ENCODE measurements around the gene HACD4.

HACD4 gene, protein sequence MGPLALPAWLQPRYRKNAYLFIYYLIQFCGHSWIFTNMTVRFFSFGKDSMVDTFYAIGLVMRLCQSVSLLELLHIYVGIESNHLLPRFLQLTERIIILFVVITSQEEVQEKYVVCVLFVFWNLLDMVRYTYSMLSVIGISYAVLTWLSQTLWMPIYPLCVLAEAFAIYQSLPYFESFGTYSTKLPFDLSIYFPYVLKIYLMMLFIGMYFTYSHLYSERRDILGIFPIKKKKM

DNA sequence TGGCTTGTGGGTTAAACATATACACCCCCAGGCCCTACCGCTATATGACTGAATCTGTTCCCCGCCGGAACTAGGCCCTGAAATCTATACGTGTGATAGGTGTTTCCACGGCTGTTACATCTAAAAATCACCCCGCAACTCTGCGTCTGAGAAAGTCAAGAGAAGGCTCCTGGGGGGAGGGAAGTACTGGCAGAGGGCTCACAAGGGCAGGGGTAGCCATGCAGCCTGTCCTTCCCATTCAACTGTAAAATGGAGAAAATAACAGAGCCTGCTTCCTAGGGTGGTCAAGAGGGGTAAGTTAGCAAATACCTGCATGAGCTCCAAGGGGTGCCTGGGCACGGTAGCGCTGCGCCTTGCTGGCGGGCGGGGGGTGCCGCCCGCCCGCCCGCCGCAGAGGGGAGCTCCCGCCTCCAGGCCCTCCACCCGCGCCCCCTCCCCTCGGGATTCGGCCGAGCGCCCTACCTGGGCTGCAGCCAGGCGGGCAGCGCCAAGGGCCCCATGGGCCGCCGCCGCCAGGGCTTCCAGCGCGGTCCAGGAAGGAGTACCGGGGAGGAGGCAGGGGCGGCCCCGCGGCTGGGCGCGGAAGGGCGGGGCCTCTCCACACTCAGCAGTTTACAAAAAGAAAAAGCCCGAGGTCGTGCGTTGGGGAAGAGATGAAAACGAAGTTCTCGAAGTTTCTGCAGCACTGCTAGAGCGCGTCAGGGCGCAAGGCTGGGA lies at the start of gene HACD4:
TSS of gene HACD4 (minus strand) at position 550 of the 717 bp plus-strand sequence. CDS start at position 500, 50 bp downstream.
- peak; percentile 21 for DNase-seq (ENCODE audit: low read depth)

DNA sequence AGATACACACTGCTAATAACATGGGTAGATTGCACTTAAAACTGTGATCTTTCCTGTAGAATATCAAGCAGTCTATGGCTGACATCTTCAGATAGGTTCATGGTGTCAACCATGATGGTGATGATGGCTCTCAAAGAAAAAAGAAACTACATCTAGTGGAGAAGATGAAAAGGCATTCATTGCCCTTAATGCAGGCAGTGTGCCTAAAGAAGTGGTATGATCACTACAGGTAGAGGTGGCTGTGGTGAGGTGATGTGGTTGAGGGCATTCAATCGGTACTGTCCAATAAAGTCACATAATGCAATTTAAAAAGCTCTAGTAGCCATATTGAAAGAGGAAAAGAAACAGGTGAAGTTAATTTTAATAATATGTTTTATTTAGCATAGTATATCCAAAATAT lies 49.4 kb upstream of the HACD4 start:
- DNase-seq (ENCODE audit: low read depth), result no peak

DNA sequence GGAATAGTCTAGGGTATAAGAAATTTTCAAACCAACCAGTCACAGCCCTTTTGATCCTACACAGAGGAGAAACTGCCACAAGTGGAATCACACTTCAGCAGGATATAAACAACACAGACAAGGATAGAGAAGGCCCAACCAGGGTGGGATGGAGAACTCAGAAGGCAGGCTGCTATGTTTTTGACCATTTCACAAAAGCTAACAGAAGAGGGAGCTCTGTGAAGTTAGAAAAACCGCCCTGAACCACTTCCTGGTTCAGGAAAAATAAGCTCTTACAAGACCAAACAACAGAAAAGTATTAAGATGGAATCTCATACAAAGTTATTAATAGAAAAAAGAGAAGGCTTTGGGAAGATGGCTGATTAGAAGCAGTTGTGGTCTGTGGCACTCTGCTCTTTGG lies 47.3 kb upstream of the HACD4 start:
- DNase-seq (ENCODE audit: low read depth), result no peak

DNA sequence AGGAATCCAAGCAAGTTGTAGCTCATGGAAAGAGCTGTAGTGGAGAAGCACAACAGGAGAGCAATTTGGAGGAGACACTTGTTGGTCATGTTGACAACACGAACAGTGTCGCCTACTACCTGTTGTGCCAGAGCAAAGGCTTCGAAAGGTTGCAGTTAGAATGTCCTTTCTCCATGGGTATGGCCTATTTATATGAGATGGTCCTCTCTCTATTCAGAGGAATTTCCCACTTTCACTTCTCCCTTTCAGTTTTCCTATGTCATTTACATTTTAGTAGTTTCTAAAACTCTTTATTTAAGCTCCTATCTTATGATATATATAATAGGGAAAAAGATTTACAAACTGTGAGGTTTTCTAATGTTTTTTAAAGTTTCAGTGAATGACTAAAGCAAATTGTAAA lies 46.3 kb upstream of the HACD4 start, which contains the start of gene IFNB1:
TSS of gene IFNB1 (minus strand) at position 162 of the 400 bp plus-strand sequence. CDS start at position 89, 73 bp downstream.
- no peak for DNase-seq (ENCODE audit: low read depth)

DNA sequence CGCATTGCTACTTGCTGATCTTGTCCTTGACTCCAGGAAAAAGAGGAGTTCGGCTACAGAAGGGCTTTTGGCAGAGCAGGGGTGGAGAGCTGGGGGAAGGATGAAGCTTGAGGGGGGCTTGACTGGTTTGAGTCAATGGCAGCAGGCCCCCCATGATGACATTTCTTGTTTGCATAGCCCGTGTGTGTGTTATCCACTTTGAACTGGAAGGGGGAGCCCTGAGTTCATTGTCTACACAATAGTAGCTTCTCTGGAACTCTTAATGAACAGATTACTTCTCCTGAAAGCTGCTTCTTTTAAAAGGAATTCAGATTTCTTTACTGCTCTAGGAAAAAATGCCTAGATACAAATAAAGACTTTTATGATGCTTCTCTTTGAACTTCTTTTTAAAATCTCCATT lies 44.0 kb upstream of the HACD4 start:
- DNase-seq (ENCODE audit: low read depth), result no peak

DNA sequence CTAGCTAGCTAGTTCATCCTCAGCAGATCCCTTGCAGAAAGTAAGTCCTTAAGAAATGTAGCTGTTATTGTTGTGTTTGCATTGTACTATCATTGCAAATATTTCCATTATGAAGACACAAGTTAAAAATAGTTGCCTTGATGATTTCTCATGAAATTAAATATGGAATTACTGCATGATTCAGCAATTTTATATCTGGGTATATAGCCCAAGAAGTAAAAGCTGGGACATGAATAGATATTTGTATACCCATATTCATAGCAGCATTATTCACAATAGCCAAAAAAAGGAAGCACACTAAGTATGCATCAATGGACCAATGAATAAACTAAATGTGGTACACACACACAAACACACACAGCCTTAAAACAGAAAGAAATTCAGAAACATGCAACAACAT lies 39.5 kb upstream of the HACD4 start:
- DNase-seq (ENCODE audit: low read depth), result no peak

DNA sequence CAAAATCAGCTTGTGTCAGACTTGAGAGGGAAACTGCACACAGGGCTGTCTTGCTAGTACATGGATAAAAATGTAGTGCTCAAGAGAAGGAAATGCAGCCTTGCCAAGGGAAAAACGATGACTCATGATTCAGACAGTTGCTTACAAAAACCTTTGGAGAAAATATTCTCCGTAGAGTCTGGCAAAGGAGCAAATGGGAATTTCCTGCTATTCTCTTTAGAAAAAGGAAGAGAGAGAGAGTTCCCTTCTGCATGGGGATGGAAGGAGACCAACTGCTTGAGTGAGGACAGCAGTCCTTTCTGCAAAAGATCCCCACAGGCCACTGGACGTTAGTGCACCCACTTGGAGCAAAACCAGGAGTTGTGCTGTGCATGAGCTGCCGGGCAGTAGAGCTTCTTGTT lies 38.7 kb upstream of the HACD4 start:
- no peak for DNase-seq (ENCODE audit: low read depth)

DNA sequence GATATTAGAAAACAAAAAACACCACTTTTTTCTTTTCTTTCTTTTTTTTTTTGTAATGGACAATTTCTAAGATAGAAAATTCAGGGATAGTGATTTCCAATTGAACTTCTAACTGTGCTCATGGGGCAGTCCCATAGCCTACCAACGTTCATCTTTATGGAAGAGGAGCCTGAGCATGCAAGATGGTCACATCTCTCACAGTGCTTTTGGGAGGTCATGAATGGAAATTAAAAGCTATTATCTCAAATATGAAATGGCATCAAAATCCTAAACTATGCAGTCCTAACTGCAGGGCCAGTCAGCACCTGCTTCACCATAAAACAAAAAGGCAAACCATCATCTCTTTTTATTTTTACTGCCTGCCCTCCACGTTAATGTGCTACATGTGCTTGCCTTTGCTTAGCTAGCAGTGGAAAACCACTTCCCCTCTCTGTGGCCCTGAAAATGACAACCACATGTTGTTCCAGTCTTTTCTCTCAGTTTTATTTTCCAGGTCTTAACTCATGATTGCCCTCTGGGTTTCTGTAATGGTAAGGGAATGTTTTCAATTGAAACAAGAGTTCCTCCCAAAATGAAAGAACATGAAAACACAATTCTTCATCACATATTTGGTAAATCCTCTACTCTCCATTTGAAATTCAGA lies 29.6 kb upstream of the HACD4 start:
- DNase-seq (ENCODE audit: low read depth), result no peak

DNA sequence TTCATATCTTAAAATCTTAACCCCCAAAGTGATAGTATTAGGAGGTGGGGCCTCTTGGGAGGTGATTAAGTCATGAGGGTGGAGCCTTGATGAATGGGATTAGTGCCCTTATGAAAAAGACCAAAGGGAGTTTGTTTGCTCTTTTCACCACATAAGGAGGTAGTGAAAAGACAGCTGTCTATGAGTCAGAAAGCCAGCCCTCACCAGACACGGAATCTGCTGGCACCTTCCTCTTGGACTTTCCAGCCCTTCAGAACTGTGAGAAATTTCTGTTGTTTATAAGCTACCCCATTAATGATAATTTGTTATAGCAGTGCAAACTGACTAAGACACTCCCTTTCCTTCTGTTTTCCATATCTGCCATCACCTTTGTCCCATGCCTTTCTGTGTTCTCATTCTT lies 25.5 kb upstream of the HACD4 start:
- DNase-seq (ENCODE audit: low read depth), result no peak

DNA sequence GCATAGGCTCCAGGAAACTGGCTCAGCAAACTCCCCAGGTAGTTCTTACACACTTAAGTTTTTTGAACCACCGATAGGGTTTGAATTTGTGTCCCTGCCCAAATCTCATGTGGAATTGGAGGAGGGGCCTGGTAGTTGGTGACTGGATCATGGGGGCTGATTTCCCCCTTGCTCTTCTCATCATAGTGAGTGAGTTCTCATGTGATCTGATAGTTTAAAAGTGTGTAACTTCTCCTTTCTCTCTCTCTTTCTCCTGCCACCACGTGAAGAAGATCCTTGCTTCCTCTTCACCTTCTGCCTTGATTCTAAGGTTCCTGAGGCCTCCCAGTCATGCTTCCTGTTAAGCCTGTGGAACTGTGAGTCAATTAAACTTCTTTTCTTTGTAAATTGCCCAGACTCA lies 22.4 kb upstream of the HACD4 start:
- DNase-seq (ENCODE audit: low read depth), result no peak

DNA sequence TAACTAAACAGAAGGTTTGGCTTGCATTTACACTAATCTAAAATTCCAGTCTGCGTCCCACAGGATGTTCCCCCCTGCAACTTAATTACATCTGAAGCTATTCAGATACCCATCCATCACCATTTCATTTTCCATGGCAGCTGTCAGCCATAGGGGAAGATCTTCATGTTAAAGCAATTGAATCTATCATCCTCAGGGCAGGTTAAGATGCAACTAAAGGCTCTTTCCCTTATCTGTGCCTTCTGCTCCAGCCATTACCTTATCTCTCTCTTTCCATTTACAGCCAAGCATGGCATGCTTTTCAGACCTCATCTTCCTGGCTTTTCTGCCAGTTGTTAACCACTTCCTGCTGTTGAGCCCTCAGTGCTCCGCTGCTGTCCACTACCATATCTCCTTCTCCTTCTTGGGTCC lies 15.8 kb upstream of the HACD4 start:
- DNase-seq (ENCODE audit: low read depth), result no peak

DNA sequence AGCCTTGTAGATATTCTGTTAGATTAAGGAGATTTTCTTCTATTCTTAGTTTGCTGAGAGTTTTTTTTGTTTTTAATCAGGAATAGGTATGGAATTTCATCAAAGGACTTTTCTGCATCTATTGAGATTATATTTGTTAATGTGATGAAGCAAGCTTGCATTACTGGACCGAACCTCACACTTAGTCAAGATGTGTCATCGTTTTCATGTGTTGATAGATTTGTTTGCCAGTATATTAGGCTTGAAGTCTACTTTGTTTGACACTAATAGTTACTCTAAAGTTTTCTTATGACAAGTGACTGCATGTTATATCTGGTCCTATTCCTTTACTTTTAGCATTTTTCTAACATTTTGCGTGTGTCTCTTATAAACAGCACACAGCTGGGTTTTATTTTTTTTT lies 12.4 kb upstream of the HACD4 start:
- DNase-seq (ENCODE audit: low read depth), result no peak

DNA sequence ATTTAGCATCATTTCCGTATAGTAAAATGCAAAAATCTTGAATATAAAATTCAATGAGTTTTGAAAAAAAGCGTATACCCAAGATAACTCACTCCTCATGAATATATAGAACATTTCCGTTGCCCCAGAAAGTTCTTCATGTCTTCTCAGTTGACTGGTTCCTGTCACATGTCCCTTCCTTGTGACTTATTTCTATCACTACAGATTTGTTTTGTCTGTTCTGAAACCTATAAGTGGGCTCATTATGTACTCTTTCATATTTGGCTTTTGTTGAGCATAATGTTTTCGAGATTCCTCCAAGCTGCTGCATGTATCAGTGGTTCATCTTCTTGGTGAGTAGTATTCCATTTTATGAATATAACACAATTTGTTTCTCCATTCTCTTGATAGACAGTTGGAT lies 11.0 kb upstream of the HACD4 start:
- DNase-seq (ENCODE audit: low read depth), result no peak

DNA sequence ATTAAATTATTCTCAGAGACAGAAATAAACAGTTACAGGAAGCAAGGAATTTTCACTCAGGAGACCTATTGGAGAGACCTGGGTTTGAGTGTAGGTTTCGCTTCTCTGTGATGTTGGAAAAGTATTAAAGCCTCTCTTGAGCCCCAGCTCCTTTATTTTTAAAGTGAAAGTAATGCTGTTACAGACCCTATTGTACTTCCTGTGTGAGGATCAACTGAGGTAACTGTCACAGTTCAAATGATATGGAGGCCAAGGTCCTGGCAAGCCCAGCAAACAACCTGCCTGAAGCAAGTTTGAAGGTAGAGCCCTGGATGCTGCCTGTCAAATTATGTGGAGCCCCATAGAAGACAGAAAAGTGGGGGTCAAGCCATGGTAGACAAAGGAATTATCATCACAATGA lies 7.9 kb upstream of the HACD4 start:
- no peak for DNase-seq (ENCODE audit: low read depth)

DNA sequence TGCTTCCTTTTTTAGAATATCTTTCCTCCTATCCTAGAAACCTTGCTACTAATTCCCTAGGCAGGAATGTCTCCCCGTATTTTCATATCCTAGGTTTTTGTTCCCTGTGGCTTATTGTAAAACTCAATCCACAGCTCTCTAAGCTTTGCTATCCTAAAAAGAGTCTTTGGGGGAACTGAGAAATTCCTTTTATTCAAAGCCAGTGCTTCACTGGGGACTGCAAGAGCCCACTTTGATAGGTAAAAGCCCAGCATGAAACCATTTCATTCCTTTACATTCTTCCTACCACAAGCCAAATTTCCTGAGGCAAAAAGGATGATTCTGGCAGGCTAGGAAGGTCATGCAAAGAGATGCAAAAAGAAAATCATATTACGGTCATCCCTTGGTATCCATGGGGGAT lies 5.8 kb upstream of the HACD4 start:
- DNase-seq (ENCODE audit: low read depth), result no peak

DNA sequence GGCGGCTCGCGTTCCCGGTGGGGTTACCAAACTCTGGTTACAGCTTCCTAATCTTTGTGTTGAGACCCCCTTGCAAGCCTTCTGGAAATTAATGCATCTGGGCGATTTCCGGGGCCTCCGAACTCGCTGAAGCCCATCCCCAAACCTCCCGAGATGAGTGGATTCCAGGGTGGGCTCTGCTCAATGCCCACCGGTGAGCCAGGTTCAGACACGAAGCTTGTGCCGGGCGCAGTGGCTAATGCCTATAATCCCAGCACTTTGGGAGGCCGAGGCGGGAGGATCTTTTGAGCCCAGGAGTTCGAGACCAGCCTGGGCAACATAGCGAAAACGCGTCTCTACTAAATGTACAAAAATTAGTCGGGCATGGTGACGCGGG lies 356 bp upstream of the HACD4 start:
- DNase-seq (ENCODE audit: low read depth), result no peak

DNA sequence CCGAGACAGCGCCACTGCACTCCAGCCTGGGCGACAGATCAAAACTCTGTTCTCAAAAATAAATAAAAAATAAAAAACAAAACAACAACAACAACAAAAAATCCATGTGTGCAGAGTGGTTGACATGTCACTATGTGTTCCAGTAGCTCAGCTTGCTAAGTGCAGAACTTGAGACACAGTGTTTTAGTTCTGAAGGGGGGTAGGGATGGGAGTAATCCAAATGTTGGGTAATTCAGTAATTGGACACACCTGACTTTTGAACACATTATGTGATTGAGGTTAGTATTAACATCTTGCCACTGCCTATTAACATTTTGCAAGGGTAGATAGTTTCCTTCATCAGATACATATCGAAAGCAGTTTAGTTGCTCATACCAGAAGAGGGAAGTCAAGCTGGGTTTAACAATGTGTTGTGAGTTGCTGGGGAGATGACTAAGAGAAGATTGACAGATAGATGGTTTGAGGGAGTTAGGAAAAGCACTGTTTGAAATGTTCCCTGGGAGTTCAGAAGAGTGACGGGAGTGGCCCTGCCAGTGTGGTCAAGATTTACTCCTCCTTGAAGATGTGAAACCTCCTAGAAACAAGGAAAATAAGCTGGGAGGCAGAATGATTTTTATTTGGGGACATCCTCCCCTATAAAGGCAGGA lies 928 bp downstream of the HACD4 start:
- no peak for DNase-seq (ENCODE audit: low read depth)

DNA sequence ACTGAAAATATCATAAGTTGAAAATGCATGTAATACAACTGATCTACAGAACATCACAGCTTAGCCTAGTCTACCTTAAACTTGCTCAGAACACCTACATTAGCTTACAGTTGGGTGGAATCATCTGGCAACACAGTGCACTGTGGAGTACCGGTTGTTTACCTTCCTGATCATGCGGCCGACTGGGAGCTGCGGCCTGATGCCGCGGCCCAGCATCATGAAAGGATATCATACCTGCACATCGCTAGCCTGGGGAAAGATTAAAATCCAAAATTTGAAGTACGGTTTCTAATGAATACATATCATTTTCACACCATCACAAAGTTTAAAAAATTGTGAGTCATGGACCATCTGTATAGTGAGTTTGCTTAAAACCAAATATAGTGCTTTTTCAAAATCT lies 1.8 kb downstream of the HACD4 start:
- DNase-seq (ENCODE audit: low read depth), result no peak

DNA sequence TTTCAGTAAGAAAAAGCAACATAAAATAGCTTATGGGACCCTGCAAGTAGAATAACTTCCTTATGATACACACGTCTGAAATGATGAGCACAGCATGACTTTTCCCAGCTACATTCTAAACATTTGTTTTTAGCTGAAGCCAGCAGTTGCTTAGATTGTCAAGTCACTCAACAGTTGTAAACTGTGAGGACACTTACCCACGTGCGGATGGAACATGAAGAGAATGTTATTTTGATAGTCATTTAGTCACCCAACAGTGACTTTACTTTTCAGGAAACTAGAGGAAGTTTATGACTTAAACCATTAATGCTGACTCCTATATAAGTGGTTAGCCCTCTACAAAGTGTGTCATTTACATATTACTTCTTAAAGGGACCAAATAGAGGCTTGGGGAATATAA lies 3.0 kb downstream of the HACD4 start:
- no peak for DNase-seq (ENCODE audit: low read depth)

DNA sequence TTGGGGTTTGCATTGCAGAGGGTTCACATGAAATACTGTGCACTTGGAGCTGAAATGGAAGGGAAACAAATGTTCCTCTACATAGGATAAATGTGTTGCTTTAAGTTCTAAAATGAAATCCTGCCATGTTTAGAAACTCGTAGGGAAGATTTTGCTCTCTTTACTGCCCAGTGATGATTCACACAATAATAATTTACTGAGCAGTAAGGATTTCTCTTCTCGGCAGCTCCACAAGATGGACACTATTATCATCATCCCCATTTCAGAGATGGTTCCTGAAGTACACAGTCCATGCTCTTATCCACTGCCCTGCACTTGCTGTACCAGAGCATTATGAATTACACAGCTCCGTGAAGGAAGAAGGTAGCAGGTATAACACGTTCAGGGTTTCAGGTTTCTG lies 4.1 kb downstream of the HACD4 start:
- no peak for DNase-seq (ENCODE audit: low read depth)

DNA sequence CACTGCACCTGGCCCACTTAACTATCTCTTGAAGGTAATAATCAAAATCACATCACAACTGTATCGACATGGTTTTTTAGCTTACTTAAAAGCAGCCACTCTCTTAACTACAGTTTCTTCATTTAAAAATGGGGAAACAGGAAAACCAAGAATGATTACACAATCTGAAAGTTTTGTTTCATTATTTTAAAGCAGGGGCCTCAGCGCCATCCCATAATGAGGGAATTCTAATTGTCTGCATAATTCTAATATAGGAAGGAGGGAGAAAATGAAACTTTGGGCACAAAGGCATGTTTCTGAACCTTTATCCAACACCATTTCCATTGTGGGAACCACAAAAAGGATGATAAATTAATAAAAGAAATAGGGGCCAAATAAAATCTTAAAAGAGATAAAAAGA lies 7.6 kb downstream of the HACD4 start:
- no peak for DNase-seq (ENCODE audit: low read depth)

DNA sequence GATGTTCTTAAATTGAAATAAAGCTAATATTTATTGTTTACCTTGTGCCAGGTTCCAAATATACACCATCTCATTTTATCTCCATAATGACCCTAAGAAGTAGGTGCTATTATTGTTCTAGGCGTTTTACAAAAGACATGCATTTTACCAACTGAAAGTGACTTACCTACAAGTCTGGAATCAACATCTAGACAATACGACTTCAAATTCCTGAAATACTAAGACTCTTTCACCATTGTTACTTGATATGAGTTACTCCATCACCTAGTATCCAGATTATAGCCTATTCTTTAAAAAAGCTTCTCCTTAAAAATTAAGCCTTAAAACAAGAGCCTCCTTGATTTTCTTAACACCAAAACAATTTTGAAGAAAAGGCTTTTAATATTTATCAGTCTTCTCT lies 13.3 kb downstream of the HACD4 start:
- DNase-seq (ENCODE audit: low read depth), result no peak
